Colonic mucosa (tissue), 4 donors: ENCODE measurements around the gene GHRHR. TPM values are rescaled to one million over a fixed set of nuclear protein-coding genes. Genes with fewer than 3 reads are reported as not detected.

Experiments
- DNase-seq: peaks from one replicate; pipeline ENCODE4 v3.0.0-alpha.2; 2020
- H3K27ac ChIP-seq: fragments of 200-600 bp; one replicate; pipeline ENCODE4 v1.8.0; 2021
- H3K27me3 ChIP-seq: fragments of 200-600 bp; one replicate; pipeline ENCODE4 v1.8.0; 2021
- H3K36me3 ChIP-seq: fragments of 200-600 bp; one replicate; pipeline ENCODE4 v1.8.0; 2021
- H3K4me1 ChIP-seq: fragments of 200-600 bp; one replicate; pipeline ENCODE4 v1.8.0; 2021; ENCODE audit warnings: mild to moderate bottlenecking
- H3K4me3 ChIP-seq: fragments of 200-600 bp; one replicate; pipeline ENCODE4 v1.8.0; 2021
- H3K9ac ChIP-seq, 2 donors: one replicate each; pipeline ENCODE4 v1.7.0; 2013; ENCODE audit warnings: control low read depth in 2 of 2, low read depth in 2 of 2, low read length in 2 of 2
- H3K9me3 ChIP-seq: fragments of 200-600 bp; one replicate; pipeline ENCODE4 v1.8.0; 2021
- CTCF ChIP-seq: fragments of 200-600 bp; IDR thresholded peaks from one replicate; pipeline ENCODE4 v1.8.0; 2022; ENCODE audit warnings: antibody characterized with exemption, mild to moderate bottlenecking
- intact Hi-C: fragments of 100-400 bp; cut with DNase I; formaldehyde crosslinking; loops from one replicate; pipeline ENCODE4 v1.14.1; 2022
- total RNA-seq, 2 donors: library from RNA; stranded (reverse); fragmentation: NEBNext Ultra II Directional in 1 of 2; extraction: Animal tissue kit (Norgen Biotek cat#: 25700) in 1 of 2; gene quantifications; one replicate each; pipeline ENCODE4 v1.2.1, GENCODE V29; 2021
- donor health status: healthy.
- donor health status: DM: no; HTN: no; CAD: no.
- donor health status: DM: no; HTN: no; CAD: no.

The GHRHR gene
- total RNA-seq, 2 donors from 2014 or later: not detected

- no peaks in the 10 kb centered on the region for H3K36me3 ChIP-seq
- no peak for TF ChIP-seq CTCF
- intact Hi-C loops: no loop called here
- H3K4me1 ChIP-seq: no peaks in the 10 kb centered on the region
- no peak for DNase-seq
- H3K9me3 ChIP-seq: no peaks in the 10 kb centered on the region
- no peak overlapping the region for H3K9ac ChIP-seq
- H3K27ac ChIP-seq: no peak overlapping the region
- H3K4me3 ChIP-seq: no peak overlapping the region
- no peaks in the 10 kb centered on the region for H3K27me3 ChIP-seq
Observed at GRCh38 chr7:30995536-30995935, 31.8 kb downstream of the GHRHR start.

GRCh38 chr7:30996256-30996655 is 32.5 kb downstream of the GHRHR start:
- no peaks in the 10 kb centered on the region for H3K36me3 ChIP-seq

GRCh38 chr7:30996883-30997282 is 33.1 kb downstream of the GHRHR start:
- no peaks in the 10 kb centered on the region for H3K36me3 ChIP-seq
- no peak overlapping the region for H3K27ac ChIP-seq
- no peaks in the 10 kb centered on the region for H3K4me1 ChIP-seq
- no peak overlapping the region for H3K4me3 ChIP-seq
- DNase-seq: no peak
- no peaks in the 10 kb centered on the region for H3K9me3 ChIP-seq
- intact Hi-C loops: no loop called here
- no peak overlapping the region for H3K9ac ChIP-seq
- H3K27me3 ChIP-seq: no peaks in the 10 kb centered on the region
- no peak for TF ChIP-seq CTCF

More at GRCh38 chr7:30996256-30996655, 32.5 kb downstream of the GHRHR start:
- Histone ChIP-seq H3K27me3 (no peaks in the 10 kb centered on the region), H3K4me3 (no peak overlapping the region), H3K9me3 (no peaks in the 10 kb centered on the region), H3K27ac (no peak overlapping the region), H3K4me1 (no peaks in the 10 kb centered on the region), H3K9ac (no peak overlapping the region)
- DNase-seq: no peak
- intact Hi-C loops: no loop called here
- TF ChIP-seq CTCF: no peak

- no peaks in the 10 kb centered on the region for H3K9me3 ChIP-seq
- no peak for TF ChIP-seq CTCF
- H3K27ac ChIP-seq: no peak overlapping the region
- intact Hi-C loops: no loop called here
- DNase-seq: no peak
- H3K36me3 ChIP-seq: no peaks in the 10 kb centered on the region
- no peaks in the 10 kb centered on the region for H3K4me1 ChIP-seq
- no peaks in the 10 kb centered on the region for H3K27me3 ChIP-seq
- H3K9ac ChIP-seq: no peak overlapping the region
- no peak overlapping the region for H3K4me3 ChIP-seq
Observed at GRCh38 chr7:30997316-30997715, 33.6 kb downstream of the GHRHR start.

- TF ChIP-seq CTCF: no peak
- no peak for DNase-seq
- Histone ChIP-seq H3K36me3 (no peaks in the 10 kb centered on the region), H3K9me3 (no peaks in the 10 kb centered on the region), H3K27me3 (no peaks in the 10 kb centered on the region), H3K4me1 (no peaks in the 10 kb centered on the region), H3K4me3 (no peak overlapping the region), H3K9ac (no peak overlapping the region), H3K27ac (no peak overlapping the region)
- intact Hi-C loops: no loop called here
Observed at GRCh38 chr7:30998180-30998579, 34.4 kb downstream of the GHRHR start.
